ENCODE data around the gene ELP2. TPM values are rescaled to one million over a fixed set of nuclear protein-coding genes. Genes with fewer than 3 reads are reported as not detected.

Gene ELP2
- total RNA-seq, 1 donor from 2014 or later = 71.9 TPM

GRCh38 chr18:36212301-36213171, 82.8 kb downstream of the ELP2 start:
- intact Hi-C loops (cut with micrococcal nuclease) = no loop called here

- intact Hi-C loops (cut with micrococcal nuclease) = no loop called here
Observed at GRCh38 chr18:36214811-36215210, 85.1 kb downstream of the ELP2 start.

- intact Hi-C loops (cut with micrococcal nuclease) = no loop called here
Observed at GRCh38 chr18:36215577-36215976, 85.9 kb downstream of the ELP2 start.

GRCh38 chr18:36217348-36217747, 87.6 kb downstream of the ELP2 start:
- intact Hi-C loops (cut with micrococcal nuclease) = no loop called here

GRCh38 chr18:36229188-36229587, 99.5 kb downstream of the ELP2 start:
- intact Hi-C loops (cut with micrococcal nuclease) = no loop called here

Other genes starting within 250 kb of the ELP2 start
- 28.6 and 30.9 TPM in 2 replicates for gene RPRD1A, start 62.3 kb upstream of the ELP2 start, total RNA-seq
- gene SLC39A6, start 559 bp upstream of the ELP2 start, total RNA-seq = 22.3 and 23.4 TPM in 2 replicates
- gene MOCOS, start 57.6 kb downstream of the ELP2 start, total RNA-seq = 0.07 and 0.30 TPM in 2 replicates
- not detected in 2 replicates for gene FHOD3, start 167.8 kb downstream of the ELP2 start, total RNA-seq

All from T-helper 2 cell treated with Interferon-gamma antibody and Interleukin-4, amounts not matched to agents 100 ng/mL and 5 ng/mL, for 36 hours (primary cell).